Activated gamma-delta T cell treated with anti-CD3 and anti-CD28 coated beads, Interleukin-2, amount 50 U/mL, for 16 hours (primary cell): Measurements from ENCODE around the gene PDZRN3.
"Not testable (repeated sequence)": the region's sequence is repeated elsewhere in the genome, so short reads cannot be mapped to it uniquely, and the experiment has no call there.

Experiments used
- DNase-seq: peaks from one replicate; pipeline ENCODE4 v3.0.0-alpha.2; 2020; ENCODE audit warnings: low read depth

Gene PDZRN3

DNA sequence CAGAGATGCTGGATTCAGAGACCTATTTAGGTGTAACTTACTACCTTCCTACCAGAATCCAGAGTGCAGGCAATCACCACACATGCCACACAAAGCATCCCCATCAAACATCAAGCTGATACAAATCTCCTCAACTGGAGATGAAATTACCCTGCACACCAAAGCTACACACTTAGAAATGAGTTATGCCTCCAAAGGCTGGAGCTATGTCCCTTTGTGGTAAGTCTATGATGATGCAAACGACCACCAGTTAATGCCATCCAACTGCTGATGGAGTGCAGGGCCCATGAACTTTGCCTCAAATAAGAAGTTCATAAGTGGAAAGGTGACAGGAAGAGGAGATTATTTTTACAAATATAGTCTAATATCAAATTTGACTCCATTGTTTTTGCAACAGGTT lies 38.1 kb downstream of the PDZRN3 start:
- DNase-seq, result no peak

DNA sequence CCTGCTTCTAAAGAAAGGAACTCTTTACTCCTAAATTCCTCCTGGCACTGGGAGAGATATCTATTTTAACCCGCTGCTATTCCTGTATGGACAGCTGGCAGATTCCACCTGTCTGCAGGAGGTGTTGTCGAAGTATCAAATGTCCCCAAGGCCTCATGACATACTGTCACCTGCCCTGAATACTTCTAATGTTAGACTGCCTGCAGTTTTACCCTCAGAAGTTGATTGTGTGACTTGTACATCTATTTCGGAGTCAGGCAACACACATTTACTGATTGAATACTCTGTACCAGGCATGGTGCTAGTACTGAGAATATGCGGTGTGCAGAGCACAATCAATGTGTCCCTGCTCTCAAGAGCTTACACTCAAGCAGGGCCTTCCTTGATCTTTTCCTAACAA lies 38.6 kb downstream of the PDZRN3 start:
- no peak for DNase-seq

DNA sequence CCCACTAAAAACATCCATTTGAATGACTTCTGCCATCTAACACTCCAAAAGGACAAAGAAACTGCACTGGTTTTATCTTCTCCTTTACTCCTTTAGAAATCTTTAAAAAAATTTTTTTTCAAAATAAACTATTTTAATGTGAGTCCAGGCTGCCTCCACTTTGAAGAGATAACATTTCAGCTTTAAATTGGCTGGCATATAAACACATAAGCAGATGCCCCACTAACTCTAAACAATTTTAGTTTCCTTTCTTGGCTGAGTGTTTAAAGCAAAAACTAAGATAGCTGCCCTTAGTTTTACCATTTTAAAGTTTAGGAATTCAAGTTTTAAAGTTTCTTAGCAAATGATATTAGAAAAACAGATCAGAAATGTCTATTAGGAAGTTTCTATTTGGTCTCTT lies 39.9 kb downstream of the PDZRN3 start:
- DNase-seq, result no peak

GRCh38 chr3:73582535-73582934 lies 42.2 kb downstream of the PDZRN3 start:
- DNase-seq, result no peak

DNA sequence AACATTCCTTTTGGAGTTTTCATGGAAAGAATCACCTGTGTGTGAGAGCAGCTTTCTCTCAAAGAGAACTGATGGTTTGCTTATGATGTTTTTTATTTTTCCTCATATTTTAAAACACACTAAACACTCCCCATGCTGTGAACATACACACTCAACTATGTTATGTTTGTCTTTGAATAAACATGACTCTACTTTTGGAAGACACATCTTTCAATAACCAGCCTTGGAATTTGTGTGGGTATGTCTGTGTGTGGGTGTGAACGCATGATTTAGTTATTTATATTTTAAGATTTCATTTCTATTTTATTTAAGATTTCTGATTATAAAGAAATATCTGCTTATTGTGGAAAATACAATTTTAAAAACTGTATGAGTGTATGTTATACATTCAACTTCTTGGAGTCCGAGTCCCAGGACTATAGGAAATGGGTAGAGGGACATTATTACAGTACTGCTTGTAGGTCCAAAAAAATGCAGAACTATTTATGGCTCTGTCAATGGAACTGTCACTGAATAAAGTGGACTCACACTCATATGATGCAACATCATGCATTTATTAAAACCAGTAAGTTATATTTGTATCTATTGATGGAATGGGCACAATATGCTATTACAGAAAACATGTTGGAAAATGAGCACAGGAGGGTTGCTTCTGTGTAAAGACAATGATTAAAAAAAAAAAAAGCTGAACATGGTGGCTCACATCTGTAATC lies 43.5 kb downstream of the PDZRN3 start:
- no peak for DNase-seq

DNA sequence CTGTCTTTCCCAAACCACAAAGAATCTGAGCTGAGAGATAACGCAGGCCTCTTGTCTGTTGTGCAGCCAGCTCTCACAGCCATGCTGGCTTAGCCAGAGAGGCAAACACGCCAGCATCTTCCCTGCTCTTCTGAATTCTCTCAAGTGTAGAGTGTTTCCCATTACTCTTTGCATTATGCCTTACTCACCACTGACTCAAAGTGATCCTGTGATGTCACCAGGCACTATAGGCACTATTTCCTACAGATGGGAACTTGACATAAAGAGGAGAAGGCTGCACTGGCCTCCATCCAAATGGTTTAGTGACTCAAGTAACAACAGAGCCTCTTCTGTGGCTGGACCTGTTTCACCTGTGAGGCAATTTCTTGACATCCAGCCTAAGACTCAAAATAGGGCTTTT lies 44.4 kb downstream of the PDZRN3 start:
- no peak for DNase-seq

GRCh38 chr3:73577704-73578103 lies 47.0 kb downstream of the PDZRN3 start:
- no peak for DNase-seq

DNA sequence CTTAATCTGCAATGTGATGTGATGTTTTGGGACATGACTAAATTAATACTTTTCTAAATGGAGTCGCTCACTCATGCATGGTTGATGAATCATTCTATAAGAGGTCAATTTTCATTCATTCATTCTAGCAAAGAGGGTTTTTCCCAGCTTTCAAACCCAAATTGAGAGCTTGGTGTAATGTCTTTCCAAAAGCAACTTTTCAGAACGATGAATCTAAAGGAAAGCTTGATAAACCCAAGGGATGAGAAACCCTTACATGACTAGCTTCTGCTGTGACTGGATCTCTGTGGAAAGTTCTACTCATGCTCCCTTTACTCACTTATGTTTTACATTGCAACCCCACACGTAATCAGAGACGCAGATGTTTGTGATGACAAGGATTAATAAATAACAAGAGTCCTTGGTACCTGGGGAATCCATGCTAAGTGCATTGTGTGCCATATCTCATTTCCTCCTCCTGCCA lies 47.7 kb downstream of the PDZRN3 start:
- no peak for DNase-seq

DNA sequence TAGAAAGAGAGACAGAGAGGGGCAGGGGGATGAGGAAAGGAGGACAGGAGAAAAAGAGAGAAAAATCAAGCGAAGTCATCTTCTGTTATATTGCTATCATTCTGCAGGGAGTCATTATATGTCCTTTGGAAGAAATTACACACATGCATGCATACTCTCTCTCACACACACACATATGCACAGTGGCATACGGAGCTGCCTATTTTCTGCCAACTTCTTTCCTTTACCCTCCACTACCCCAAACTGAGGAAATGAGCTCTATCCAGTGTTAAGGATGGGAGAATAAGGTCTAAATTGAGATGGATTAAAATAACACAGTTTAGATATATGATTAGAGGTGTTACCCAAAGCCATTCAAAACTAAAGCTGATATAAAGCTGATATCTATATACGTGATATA lies 48.8 kb downstream of the PDZRN3 start:
- DNase-seq, result no peak

GRCh38 chr3:73575519-73575918 lies 49.2 kb downstream of the PDZRN3 start:
- DNase-seq, result no peak

GRCh38 chr3:73573204-73573603 lies 51.5 kb downstream of the PDZRN3 start:
- DNase-seq, result no peak

DNA sequence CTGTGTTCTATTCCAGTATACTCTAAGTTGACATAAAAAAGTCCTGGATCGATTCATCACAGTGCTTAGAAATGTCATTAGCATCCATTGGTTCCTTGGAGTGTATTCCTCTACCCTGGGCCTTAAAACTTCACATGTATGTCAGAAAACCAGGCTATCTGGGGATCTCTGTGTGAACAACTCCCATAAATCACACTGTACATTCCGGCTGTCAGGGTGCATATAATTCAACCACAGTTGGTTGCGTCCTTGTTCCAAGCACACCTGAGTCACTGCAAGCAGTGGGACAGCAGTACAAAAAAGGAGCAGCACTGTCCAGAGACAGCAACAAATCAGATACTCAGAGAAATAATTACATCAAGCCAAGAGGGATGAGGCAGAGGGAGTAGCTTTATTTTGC lies 52.4 kb downstream of the PDZRN3 start:
- no peak for DNase-seq

DNA sequence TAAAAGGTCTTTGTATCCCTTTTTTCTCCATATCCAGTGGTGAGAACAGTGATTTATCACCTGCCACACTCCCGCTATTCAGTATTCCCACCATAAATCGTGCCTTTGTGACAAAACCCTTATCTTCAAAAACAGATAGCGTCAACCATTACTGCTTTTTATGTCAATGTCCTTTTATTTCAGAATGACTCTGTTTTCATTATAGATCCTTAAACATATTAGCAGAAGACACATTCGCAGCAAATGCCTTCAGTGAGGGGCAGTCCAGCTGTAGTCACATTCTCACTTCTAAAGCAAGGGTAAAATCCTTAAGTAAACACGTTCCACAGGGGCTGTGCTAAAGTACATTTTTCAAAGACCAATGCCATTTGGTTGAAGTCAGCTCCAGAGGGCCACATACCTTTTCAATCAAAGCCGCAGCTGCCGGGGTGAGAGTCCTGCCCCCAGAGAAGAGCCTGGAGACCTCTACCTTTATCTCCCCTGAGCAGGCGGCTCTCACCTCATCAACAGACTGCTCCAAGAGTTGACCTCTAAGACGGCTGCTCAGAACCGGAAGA lies 53.4 kb downstream of the PDZRN3 start:
- DNase-seq, result no peak

DNA sequence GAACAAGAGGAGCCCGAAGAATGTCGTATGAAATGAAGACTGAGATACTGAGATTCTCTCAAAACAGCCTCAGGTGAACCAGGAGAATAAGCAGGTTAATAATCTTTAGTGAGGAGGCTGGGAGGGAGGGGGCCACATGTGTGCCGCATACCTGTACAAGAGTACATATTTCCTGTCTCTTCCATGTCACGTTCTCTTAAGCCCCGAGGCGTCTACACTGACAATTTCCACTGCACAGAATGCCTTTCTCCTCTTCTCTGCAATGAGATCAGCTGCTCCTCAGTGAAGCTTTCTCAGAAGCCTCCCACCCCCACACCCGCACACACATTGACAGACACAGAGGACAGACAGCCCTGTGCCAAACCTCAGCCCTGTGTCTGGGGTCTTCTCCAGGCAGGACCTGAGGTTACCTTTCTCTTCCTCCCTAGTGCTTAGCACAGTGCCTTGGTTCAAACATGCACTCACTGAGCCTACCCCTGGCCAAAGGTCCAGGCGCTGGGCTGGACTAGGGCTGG lies 55.4 kb downstream of the PDZRN3 start:
- DNase-seq, result no peak

- no peak for DNase-seq
Measured at GRCh38 chr3:73568371-73568862, 56.3 kb downstream of the PDZRN3 start.

DNA sequence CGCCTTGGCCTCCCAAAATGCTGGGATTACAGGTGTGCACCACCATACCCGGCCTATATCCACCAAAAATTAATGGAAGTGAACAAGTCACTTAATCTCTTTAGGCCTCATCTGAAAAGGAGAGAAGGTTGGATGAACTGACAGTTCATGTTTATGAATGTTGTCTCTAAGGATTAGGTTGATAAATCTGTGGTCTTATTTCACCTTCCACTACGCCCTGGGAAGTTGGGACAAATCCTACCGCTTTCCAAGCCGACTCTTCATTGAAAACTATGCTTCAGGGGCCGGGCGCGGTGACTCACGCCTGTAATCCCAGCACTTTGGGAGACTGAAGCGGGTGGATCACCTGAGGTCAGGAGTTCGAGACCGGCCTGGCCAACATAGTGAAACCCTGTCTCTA lies 59.4 kb downstream of the PDZRN3 start:
- not testable (repeated sequence) for DNase-seq

DNA sequence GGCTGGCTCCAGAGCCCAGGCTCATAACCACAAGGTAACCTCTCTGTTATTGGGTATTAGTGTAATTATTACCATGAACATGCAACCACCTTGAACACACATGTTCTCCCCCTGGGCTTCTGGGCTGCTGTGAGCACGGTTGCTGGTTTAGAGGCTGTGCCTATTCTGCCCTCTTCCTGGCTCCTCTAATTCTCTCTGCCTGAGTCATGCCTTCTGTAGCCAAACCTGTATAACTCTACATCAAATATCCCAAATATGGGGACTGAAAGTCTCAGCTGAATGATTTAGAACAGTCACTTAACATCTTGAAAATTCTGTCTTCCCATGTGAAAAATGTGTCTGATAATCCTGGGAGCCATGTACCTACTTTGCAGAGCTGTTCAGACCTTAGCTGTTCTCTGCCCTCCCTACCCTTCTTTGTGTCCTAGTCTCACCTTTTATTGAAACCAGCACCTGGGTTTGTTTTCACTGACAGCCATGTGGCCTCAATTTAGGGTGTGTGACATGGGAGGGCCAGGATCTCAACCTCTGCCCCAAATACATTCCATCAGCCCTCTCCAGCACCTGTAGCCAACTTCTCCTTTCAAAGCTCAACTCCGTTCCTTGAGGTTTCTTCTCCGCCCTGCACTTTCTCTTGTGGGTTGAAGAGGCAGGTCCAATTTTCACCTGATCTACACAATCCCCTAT lies 60.7 kb downstream of the PDZRN3 start:
- no peak for DNase-seq

DNA sequence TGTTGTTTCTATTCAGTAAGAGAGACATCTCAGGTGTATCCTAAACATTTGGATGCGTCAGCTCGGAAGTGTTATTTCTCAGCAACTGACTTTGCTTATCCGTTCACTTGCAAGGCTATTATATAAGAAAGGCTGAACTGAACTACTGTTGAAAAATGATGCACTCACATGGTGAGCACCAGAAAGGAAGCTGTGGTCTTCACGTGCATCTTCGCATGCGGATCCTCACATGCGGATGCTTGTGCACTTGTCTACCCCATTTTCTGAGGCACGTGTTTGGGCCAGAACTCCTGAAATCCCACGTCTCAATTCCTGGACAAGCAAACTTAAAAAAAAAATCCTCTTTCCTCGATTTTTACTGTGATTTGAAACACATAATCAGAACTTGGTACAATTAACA lies 63.2 kb downstream of the PDZRN3 start:
- no peak for DNase-seq

DNA sequence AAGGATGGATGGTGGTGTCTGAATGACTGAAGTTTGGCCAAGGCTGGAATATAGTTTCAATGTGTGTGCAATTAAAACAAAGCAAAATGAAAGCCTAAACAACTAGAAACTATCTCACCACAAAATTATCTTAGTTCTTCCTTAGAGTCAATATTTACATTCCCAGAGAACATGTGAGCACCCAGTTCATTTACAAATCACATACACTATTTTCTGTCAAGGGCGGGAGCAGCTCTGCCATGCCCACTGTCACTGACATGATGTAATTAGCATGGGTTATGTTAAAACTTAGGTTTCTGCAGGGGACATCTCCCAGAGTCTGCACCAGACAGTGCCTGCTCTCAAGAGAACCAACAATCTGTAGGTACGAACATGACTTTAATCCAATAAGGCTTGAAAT lies 65.0 kb downstream of the PDZRN3 start:
- DNase-seq, result no peak

- no peak for DNase-seq
Measured at GRCh38 chr3:73558727-73559075, 66.0 kb downstream of the PDZRN3 start.

DNA sequence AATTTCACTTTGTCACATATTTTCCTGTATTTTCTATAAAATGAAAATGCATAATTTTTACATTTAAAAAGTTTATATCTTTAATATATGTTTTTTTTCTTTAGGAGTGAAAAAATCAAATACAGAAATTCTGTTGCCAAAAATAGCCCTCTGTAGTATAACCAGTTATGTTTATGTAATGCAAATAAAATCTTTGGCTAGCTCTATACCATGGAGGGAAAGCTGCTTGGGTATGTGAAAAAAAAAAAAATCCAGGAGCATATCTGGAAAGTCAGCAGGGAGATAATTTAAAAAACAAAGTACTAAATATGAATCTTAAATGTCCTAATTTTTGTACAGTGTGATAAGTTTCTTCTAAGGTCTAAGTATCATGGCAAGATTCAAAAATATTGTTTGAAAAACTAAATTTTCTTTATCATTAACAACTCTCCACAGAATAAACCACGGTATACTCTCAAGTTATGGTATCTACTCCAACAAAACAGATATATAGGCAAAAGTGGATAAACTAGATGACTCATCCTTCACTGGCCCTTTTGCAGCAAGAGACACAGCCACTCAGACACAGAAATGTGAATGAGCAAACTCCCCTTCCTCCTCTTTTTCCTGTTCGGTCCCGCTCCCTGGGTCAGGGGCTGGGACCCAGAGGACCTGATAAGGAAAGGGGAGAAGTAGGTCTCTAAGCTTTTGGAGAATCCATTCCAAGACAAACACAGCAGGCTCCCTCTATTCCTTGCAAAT lies 66.6 kb downstream of the PDZRN3 start:
- DNase-seq, result no peak
